LNCAP (cell line): Measurements from ENCODE around the gene AFF1.

Source experiments
- TF ChIP-seq, protein P1 (sequence below): fragments of 450-650 bp; IDR thresholded peaks from 2 replicates; pipeline ENCODE4 v1.5.1; 2017; ENCODE audit warnings: mild to moderate bottlenecking

Gene AFF1

GRCh38 chr4:87174672-87175071 is 239.9 kb downstream of the AFF1 start:
- TF ChIP-seq, protein P1, sequence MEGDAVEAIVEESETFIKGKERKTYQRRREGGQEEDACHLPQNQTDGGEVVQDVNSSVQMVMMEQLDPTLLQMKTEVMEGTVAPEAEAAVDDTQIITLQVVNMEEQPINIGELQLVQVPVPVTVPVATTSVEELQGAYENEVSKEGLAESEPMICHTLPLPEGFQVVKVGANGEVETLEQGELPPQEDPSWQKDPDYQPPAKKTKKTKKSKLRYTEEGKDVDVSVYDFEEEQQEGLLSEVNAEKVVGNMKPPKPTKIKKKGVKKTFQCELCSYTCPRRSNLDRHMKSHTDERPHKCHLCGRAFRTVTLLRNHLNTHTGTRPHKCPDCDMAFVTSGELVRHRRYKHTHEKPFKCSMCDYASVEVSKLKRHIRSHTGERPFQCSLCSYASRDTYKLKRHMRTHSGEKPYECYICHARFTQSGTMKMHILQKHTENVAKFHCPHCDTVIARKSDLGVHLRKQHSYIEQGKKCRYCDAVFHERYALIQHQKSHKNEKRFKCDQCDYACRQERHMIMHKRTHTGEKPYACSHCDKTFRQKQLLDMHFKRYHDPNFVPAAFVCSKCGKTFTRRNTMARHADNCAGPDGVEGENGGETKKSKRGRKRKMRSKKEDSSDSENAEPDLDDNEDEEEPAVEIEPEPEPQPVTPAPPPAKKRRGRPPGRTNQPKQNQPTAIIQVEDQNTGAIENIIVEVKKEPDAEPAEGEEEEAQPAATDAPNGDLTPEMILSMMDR, result no peak

DNA sequence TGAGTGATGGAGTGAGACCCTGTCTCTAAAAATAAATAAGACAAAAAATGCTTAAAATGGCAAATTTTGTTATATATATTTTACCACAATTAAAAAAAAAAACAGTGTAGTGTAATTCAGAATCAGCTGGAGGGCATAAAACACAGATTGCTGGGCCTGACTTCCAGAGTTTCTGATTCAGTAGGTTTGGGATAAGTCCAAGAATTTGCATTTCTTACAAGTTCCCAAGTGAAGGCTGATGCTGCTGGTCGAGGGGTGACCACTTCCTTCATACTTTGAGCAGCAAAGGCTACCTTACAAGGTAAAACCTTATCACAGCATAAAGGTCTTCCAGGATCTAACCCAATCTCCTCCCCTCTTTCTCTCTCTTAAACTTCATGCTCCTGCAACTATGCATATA is 244.9 kb downstream of the AFF1 start:
- TF ChIP-seq, protein P1, result no peak

- TF ChIP-seq, protein P1, result no peak
These were observed 246.0 kb downstream of the AFF1 start for GRCh38 chr4:87180767-87181166.

DNA sequence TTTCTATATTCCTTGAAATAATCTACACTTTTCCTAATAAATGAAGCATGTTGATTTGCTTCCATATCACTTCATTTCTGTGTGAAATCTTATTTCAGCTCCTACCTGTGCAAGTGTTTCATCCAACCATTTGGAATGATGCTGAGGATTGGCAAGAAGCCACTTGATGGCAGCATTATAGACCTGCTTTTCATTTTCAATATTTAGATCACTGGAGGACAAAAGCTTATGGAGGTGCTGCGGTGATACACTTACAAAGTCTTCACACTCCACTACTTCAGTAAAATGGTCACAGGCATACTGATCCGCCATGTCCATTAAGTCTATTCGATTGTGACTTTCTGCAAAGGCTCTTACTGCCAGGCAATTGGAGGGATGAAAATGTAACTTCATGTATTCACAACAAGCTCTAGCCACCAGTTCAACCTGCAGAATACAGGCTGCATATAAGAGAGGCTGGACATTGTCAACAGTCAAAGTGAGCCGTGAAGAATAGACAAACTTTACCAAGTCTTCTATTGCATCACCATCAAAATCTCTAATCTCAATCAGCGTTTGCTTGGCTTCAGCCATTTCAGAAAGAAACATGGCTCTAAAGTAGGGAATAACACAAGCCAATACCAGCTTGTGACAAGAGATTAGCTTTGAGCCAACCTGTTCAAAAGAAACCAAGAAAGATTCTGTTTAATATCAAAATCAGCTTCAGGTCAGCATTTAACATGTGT is 250.5 kb downstream of the AFF1 start:
- TF ChIP-seq, protein P1, result no peak

DNA sequence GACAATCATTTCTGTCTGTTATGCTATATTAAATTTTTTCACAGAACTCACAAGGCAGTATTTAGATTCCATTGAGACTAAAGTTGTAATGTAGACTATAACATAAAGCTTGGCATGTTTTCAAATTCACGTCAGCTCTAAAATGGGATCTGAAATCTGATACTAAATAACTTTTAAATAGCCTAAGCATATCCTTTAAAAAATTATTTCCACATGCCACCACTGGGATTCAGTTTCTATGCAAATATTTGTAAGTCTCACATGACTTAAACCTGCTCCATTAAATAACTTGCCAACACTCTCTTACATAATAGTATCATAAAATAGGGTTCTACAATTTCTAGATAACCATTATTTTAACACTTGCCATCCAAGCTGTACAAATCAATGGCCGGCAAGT is 253.2 kb downstream of the AFF1 start:
- TF ChIP-seq, protein P1, result no peak

DNA sequence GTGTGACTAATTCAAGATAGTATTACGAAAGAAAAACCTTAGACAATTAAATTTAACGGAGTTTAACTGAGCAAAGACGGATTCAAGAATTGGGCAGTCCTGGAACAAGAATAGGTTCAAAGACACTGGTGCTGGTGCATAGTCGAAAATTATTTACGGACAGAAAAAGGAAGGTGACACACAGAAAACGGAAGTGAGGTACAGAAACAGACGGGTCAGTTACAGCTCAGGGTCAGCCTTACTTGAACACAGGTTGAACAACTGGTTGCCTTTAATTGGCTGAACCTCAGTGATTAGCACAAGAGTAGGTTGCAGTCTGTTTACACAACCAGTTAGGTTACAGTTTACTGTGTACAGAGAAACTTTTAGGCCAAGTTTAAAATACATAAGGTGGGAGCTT is 254.1 kb downstream of the AFF1 start:
- TF ChIP-seq, protein P1, result no peak
